B cell (primary cell): ENCODE data around the gene RBPJL.

Source experiments
- EZH2 ChIP-seq: IDR thresholded peaks from 2 replicates; pipeline ENCODE4 v1.6.1; 2012; ENCODE audit warnings: borderline replicate concordance, low read depth, mild to moderate bottlenecking, moderate library complexity, low read length; ENCODE audit not compliant: insufficient read depth, poor library complexity, severe bottlenecking
- TF ChIP-seq, protein P1 (sequence below): fragments of 200-600 bp; IDR thresholded peaks from one replicate; pipeline ENCODE4 v1.8.0; 2022; ENCODE audit warnings: antibody characterized with exemption, mild to moderate bottlenecking

DNA sequence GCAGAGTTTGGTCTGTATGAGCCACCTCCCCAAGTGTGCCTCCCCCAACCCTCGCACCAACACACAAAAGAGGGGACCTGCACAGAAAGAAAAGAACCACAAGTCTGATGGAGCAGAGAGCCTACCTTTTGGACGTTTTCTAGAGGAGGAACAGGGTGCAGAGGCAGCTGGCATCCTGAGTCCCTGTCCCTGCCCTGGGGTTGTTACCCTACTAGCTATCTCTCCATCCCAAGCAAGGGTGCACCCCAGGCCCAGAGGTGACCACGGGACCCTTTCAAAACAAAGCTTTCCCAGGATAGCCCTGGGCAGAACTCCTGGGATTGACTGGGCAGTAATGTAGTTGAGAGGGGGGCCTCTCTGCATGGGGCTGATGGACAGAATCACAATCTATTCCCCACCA, 11.2 kb downstream of the RBPJL start:
- TF ChIP-seq, protein P1, sequence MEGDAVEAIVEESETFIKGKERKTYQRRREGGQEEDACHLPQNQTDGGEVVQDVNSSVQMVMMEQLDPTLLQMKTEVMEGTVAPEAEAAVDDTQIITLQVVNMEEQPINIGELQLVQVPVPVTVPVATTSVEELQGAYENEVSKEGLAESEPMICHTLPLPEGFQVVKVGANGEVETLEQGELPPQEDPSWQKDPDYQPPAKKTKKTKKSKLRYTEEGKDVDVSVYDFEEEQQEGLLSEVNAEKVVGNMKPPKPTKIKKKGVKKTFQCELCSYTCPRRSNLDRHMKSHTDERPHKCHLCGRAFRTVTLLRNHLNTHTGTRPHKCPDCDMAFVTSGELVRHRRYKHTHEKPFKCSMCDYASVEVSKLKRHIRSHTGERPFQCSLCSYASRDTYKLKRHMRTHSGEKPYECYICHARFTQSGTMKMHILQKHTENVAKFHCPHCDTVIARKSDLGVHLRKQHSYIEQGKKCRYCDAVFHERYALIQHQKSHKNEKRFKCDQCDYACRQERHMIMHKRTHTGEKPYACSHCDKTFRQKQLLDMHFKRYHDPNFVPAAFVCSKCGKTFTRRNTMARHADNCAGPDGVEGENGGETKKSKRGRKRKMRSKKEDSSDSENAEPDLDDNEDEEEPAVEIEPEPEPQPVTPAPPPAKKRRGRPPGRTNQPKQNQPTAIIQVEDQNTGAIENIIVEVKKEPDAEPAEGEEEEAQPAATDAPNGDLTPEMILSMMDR, result no peak
- TF ChIP-seq EZH2, result no peak
